Esophagus (tissue), 2 donors: ENCODE data around the gene FADS1. TPM values are rescaled to one million over a fixed set of nuclear protein-coding genes. Genes with fewer than 3 reads are reported as not detected.

ENCODE experiments used
- polyA plus RNA-seq, 2 donors: library from polyadenylated mRNA; stranded (reverse); fragments of 200-250 nt; gene quantifications; one replicate each; pipeline ENCODE4 v1.2.3, GENCODE V29; 2013
- donor health status: healthy with polysubstance abuse.
- donor health status: Bipolar disorder and iron deficiency.

The FADS1 gene
- polyA plus RNA-seq, 2 donors, result 1.1 to 1.6 TPM

Other genes with a start within 250 kb of the FADS1 start
- gene SYT7, start 235.9 kb downstream of the FADS1 start, polyA plus RNA-seq, result 1 to 10 TPM; 1.3 to 2.2 TPM
- gene DAGLA, start 136.6 kb downstream of the FADS1 start, polyA plus RNA-seq, result 1 to 10 TPM; 1.7 to 5.0 TPM
- gene MYRF, start 64.4 kb downstream of the FADS1 start, polyA plus RNA-seq, result 1 to 10 TPM in 1 of 2 donors, under 1 TPM in 1; 0.18 to 1.3 TPM
- 100 to 1,000 TPM in 1 of 2 donors, 10 to 100 TPM in 1; 90.3 to 142 TPM for gene TMEM258, start 24.4 kb downstream of the FADS1 start, polyA plus RNA-seq
- gene FEN1, start 24.1 kb downstream of the FADS1 start, polyA plus RNA-seq, result 10 to 100 TPM in 1 of 2 donors, 1 to 10 TPM in 1; 8.1 to 19.6 TPM
- 1 to 10 TPM; 5.1 to 8.7 TPM for gene FADS2, start 11.3 kb upstream of the FADS1 start, polyA plus RNA-seq
- 1 to 10 TPM; 7.2 to 9.8 TPM for gene FADS3, start 74.5 kb upstream of the FADS1 start, polyA plus RNA-seq
- gene RAB3IL1, start 100.6 kb upstream of the FADS1 start, polyA plus RNA-seq, result 1 to 10 TPM; 1.4 to 2.1 TPM
- 1 to 10 TPM; 1.2 to 3.8 TPM for gene BEST1, start 133.3 kb upstream of the FADS1 start, polyA plus RNA-seq
- gene FTH1, start 150.6 kb upstream of the FADS1 start, polyA plus RNA-seq, result 1,000 to 10,000 TPM; 3,491 to 8,500 TPM